K562 (cell line): Measurements from ENCODE around the gene ELK4. TPM values are rescaled to one million over a fixed set of nuclear protein-coding genes. Genes with fewer than 3 reads are reported as not detected.

Experiments
- BMI1 ChIP-seq: fragments of 150-350 bp; IDR thresholded peaks from 2 replicates; pipeline ENCODE4 v1.6.1; 2014; ENCODE audit warnings: low read length
- CBX8 ChIP-seq: fragments of 200-600 bp; sonication (generic); IDR thresholded peaks from 2 replicates; pipeline ENCODE4 v1.6.1; 2012; ENCODE audit warnings: borderline replicate concordance, mixed run types, low read depth, mild to moderate bottlenecking, moderate library complexity, mixed read lengths, low read length, control low read depth, inconsistent platforms; ENCODE audit not compliant: poor library complexity, severe bottlenecking; ENCODE audit errors: extremely low read depth
- CEBPB ChIP-seq: fragments of 450-650 bp; IDR thresholded peaks from 2 replicates; pipeline ENCODE4 v1.6.1; 2016; ENCODE audit warnings: missing genetic modification characterization, missing compliant biosample characterization
- CHD2 ChIP-seq: IDR thresholded peaks from 2 replicates; pipeline ENCODE4 v1.6.1; 2011; ENCODE audit warnings: low read depth, low read length
- CXXC5 ChIP-seq: fragments of 250-450 bp; sonication (Bioruptor Pico); IDR thresholded peaks from 2 replicates; pipeline ENCODE4 v1.8.0; 2022; ENCODE audit warnings: inconsistent platforms, mild to moderate bottlenecking, moderate library complexity
- FUS ChIP-seq: fragments of 200-400 bp; formaldehyde crosslinking; optimal IDR thresholded peaks from 2 replicates; pipeline ENCODE3; 2017; ENCODE audit warnings: low read depth, low read length
- KDM5B ChIP-seq: fragments of 200-600 bp; sonication (generic); IDR thresholded peaks from 2 replicates; pipeline ENCODE4 v1.6.1; 2012; ENCODE audit warnings: low read depth, mild to moderate bottlenecking, moderate library complexity, low read length, control low read depth, inconsistent platforms; ENCODE audit not compliant: insufficient replicate concordance
- NEUROD1 ChIP-seq: fragments of 150-350 bp; IDR thresholded peaks from 2 replicates; pipeline ENCODE4 v1.6.1; 2014; ENCODE audit warnings: borderline replicate concordance, low read length, low read depth; ENCODE audit not compliant: partially characterized antibody
- NFIC ChIP-seq: fragments of 450-650 bp; IDR thresholded peaks from 2 replicates; pipeline ENCODE4 v1.6.1; 2017; ENCODE audit warnings: mild to moderate bottlenecking, inconsistent platforms
- POLR3A ChIP-seq: IDR thresholded peaks from 2 replicates; pipeline ENCODE4 v1.6.1; 2011; ENCODE audit warnings: borderline replicate concordance, mild to moderate bottlenecking, moderate library complexity; ENCODE audit not compliant: insufficient read length, insufficient read depth; ENCODE audit errors: extremely low read depth
- PRPF4 ChIP-seq: fragments of 200-400 bp; formaldehyde crosslinking; IDR thresholded peaks from one replicate; pipeline ENCODE4 v1.6.1; 2017; ENCODE audit warnings: low read length, low read depth, mild to moderate bottlenecking; ENCODE audit not compliant: insufficient read depth, poor library complexity, severe bottlenecking
- RAD21 ChIP-seq, 2 experiments: fragments of 250-450 bp in 1 of 2; fragments of 450-650 bp in 1 of 2; sonication (Bioruptor Pico) in 1 of 2; formaldehyde crosslinking in 1 of 2; IDR thresholded peaks in 1 of 2; conservative IDR thresholded peaks in 1 of 2; 2 replicates each; pipeline versions ENCODE4 v1.4.0 to v1.8.0; 2020 to 2022; ENCODE audit warnings: mild to moderate bottlenecking in 2 of 2, moderate library complexity in 1 of 2
- RBM39 ChIP-seq: fragments of 200-400 bp; formaldehyde crosslinking; optimal IDR thresholded peaks from 2 replicates; pipeline ENCODE3; 2018; ENCODE audit warnings: low read depth, low read length
- RFX7 ChIP-seq: fragments of 250-450 bp; sonication (Bioruptor Pico); IDR thresholded peaks from 2 replicates; pipeline ENCODE4 v1.5.1; 2021; ENCODE audit warnings: mild to moderate bottlenecking
- SMAD2 ChIP-seq: fragments of 150-350 bp; IDR thresholded peaks from 2 replicates; pipeline ENCODE4 v1.6.1; 2014; ENCODE audit warnings: low read depth, mild to moderate bottlenecking, low read length
- SRSF7 ChIP-seq: fragments of 200-400 bp; formaldehyde crosslinking; optimal IDR thresholded peaks from 2 replicates; pipeline ENCODE3; 2017; ENCODE audit warnings: mild to moderate bottlenecking, low read depth, low read length
- ZBTB1 ChIP-seq: sonication (generic); formaldehyde crosslinking; IDR thresholded peaks from 2 replicates; pipeline ENCODE4 v1.8.1; 2023; ENCODE audit warnings: missing genetic modification reagents, low read depth, mild to moderate bottlenecking, borderline replicate concordance
- ZNF12 ChIP-seq: sonication (generic); formaldehyde crosslinking; IDR thresholded peaks from 2 replicates; pipeline ENCODE4 v1.4.0; 2020; ENCODE audit warnings: mild to moderate bottlenecking, missing genetic modification reagents
- ZNF253 ChIP-seq: fragments of 250-450 bp; sonication (Bioruptor Pico); conservative IDR thresholded peaks from 2 replicates; pipeline ENCODE4 v1.6.1; 2021; ENCODE audit warnings: mild to moderate bottlenecking
- polyA plus RNA-seq, 8 experiments: library from polyadenylated mRNA; depleted of rRNA in 4 of 8; stranded (reverse) in 5 of 8; unstranded in 3 of 8; fragments of >200 nt; fragmentation: Nextera tagmentation in 2 of 8; fragmentation: Illumina TruSeq in 1 of 8; extraction: Ambion mirVana in 2 of 8; extraction: Trizol in 1 of 8; gene quantifications; 2 replicates each; pipeline versions ENCODE4 v1.2.1 to v1.2.3, GENCODE V29; 2011 to 2014; ENCODE audit warnings: inconsistent platforms in 1 of 8, missing spikeins in 1 of 8
- total RNA-seq, 7 experiments: library from RNA; depleted of rRNA in 6 of 7; stranded (reverse); fragments of >200 nt in 6 of 7; fragmentation: Illumina TruSeq in 2 of 7; extraction: Trizol in 2 of 7; gene quantifications; 2 replicates each; pipeline versions ENCODE4 v1.2.1 to v1.2.3, GENCODE V29; 2011 to 2021; ENCODE audit warnings: low replicate concordance in 1 of 7
- TF ChIP-seq, protein P1 (sequence below), 2 experiments: fragments of 200-800 bp in 1 of 2; sonication (Bioruptor generic) in 1 of 2; sonication (generic) in 1 of 2; formaldehyde crosslinking in 1 of 2; IDR thresholded peaks in 1 of 2; conservative IDR thresholded peaks in 1 of 2; 2 replicates each; pipeline versions ENCODE4 v1.5.0 to v1.6.1; 2016 to 2020; ENCODE audit warnings: missing compliant biosample characterization in 1 of 2, missing genetic modification characterization in 1 of 2, missing genetic modification reagents in 1 of 2
- TF ChIP-seq, protein P2 (sequence below), 2 experiments: fragments of 250-450 bp in 1 of 2; fragments of 450-650 bp in 1 of 2; sonication (Bioruptor Pico) in 1 of 2; IDR thresholded peaks; 2 replicates each; pipeline versions ENCODE4 v1.6.1 to v1.8.0; 2016 to 2021; ENCODE audit warnings: mild to moderate bottlenecking in 2 of 2, moderate library complexity in 2 of 2, missing compliant biosample characterization in 1 of 2, missing genetic modification characterization in 1 of 2
- TF ChIP-seq, protein P3 (sequence below): fragments of 450-650 bp; IDR thresholded peaks from 2 replicates; pipeline ENCODE4 v1.6.1; 2016; ENCODE audit warnings: mild to moderate bottlenecking

ELK4 gene
- total and polyA plus RNA-seq, 9 of the 15 experiments (the other 6 are each of a cell fraction or from before 2014, with no cell fraction given) = 2.0 to 21.7 (median 9.2) TPM

DNA sequence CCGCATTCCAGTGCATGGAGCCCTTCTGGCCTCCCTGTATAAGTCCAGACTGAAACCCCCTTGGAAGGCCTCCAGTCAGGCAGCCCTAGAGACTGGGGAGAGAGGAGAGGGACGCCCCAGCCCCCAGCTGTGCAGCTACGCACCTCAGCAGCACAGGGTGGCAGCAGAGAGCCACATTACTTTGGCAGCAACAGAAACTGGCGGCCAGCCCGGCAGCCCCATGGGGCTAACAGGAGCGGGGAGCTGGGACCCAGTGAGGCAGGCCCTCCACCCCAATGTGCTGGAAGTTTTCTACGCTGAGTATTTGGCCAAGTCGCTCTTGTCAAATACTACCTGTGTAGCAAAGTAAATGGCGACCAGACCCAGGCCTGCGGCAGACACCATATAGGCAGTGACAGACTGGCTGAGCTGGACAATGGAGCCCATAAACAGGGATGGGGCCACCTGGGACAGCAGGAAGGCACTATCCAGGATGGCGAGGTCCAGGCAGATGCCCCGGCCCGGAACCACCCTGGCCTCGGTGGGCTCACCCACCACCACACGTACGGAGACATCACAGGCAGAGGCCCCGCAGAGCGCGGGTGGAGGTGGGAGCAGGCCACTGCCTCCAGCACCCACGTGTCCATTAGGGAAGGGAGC lies 27.3 kb upstream of the ELK4 start (continued):
- TF ChIP-seq FUS (no peak), NEUROD1 (no peak), KDM5B (no peak), BMI1 (no peak), SRSF7 (no peak), PRPF4 (no peak), CHD2 (peak; percentile 21; the same call in 1 of the 2 replicates), CBX8 (no peak), CEBPB (no peak), ZBTB1 (CRISPR knock-in tag) (no peak), POLR3A (no peak), CXXC5 (CRISPR knock-in tag) (0 out of 2 replicates have a peak, but pooled peaks have one; percentile 19), RBM39 (no peak), SMAD2 (no peak), NFIC (peak; percentile 84), RFX7 (no peak), ZNF253 (CRISPR knock-in tag) (no peak), ZNF12 (no peak), RAD21 (CRISPR knock-in tag; conservative IDR thresholded peaks at IDR 0.05 in 1 of 2, IDR thresholded peaks at IDR 0.05 in 1 of 2) (peak; percentile 97 to 98)
- TF ChIP-seq, protein P1, sequence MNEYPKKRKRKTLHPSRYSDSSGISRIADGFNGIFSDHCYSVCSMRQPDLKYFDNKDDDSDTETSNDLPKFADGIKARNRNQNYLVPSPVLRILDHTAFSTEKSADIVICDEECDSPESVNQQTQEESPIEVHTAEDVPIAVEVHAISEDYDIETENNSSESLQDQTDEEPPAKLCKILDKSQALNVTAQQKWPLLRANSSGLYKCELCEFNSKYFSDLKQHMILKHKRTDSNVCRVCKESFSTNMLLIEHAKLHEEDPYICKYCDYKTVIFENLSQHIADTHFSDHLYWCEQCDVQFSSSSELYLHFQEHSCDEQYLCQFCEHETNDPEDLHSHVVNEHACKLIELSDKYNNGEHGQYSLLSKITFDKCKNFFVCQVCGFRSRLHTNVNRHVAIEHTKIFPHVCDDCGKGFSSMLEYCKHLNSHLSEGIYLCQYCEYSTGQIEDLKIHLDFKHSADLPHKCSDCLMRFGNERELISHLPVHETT (CRISPR knock-in tag; conservative IDR thresholded peaks at IDR 0.05 in 1 of 2, IDR thresholded peaks at IDR 0.05 in 1 of 2) = no peak
- TF ChIP-seq, protein P2, sequence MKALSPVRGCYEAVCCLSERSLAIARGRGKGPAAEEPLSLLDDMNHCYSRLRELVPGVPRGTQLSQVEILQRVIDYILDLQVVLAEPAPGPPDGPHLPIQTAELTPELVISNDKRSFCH (CRISPR knock-in tag; IDR thresholded peaks at IDR 0.05) = no peak
- TF ChIP-seq, protein P2 (tag; IDR thresholded peaks at IDR 0.05) = 0 out of 2 replicates have a peak, but pooled peaks have one; percentile 17
- TF ChIP-seq, protein P3, sequence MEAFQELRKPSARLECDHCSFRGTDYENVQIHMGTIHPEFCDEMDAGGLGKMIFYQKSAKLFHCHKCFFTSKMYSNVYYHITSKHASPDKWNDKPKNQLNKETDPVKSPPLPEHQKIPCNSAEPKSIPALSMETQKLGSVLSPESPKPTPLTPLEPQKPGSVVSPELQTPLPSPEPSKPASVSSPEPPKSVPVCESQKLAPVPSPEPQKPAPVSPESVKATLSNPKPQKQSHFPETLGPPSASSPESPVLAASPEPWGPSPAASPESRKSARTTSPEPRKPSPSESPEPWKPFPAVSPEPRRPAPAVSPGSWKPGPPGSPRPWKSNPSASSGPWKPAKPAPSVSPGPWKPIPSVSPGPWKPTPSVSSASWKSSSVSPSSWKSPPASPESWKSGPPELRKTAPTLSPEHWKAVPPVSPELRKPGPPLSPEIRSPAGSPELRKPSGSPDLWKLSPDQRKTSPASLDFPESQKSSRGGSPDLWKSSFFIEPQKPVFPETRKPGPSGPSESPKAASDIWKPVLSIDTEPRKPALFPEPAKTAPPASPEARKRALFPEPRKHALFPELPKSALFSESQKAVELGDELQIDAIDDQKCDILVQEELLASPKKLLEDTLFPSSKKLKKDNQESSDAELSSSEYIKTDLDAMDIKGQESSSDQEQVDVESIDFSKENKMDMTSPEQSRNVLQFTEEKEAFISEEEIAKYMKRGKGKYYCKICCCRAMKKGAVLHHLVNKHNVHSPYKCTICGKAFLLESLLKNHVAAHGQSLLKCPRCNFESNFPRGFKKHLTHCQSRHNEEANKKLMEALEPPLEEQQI = no peak
